Measurements from ENCODE around the gene TBX4.

- TF ChIP-seq CTCF (IDR thresholded peaks at IDR 0.05) (no peak), EP300 (IDR thresholded peaks at IDR 0.05) (no peak), POLR2A (IDR thresholded peaks at IDR 0.05; ENCODE audit: low read depth) (no peak), POLR2AphosphoS5 (IDR thresholded peaks at IDR 0.05) (no peak)
Observed at GRCh38 chr17:61442136-61442775, 10.0 kb upstream of the TBX4 start.
